T follicular helper cell (primary cell): ENCODE results near the gene OR5H6.
"Not testable (repeated sequence)": the region's sequence is repeated elsewhere in the genome, so short reads cannot be mapped to it uniquely, and the experiment has no call there.

Source experiments
- DNase-seq: peaks from one replicate; pipeline ENCODE4 v3.0.0-alpha.2; 2020; ENCODE audit warnings: low read depth
- total RNA-seq, 2 experiments: gene quantifications; one replicate each; lab custom pipeline; 2026; lab: John Stamatoyannopoulos, UW

OR5H6 gene
- 0 reads per million in 2 experiments for total RNA-seq

GRCh38 chr3:98263944-98264343 lies at the start of gene OR5H6:
TSS of gene OR5H6 (plus strand) at chr3:98264244. CDS start at chr3:98264333, 89 bp downstream.
- no peak for DNase-seq

DNA sequence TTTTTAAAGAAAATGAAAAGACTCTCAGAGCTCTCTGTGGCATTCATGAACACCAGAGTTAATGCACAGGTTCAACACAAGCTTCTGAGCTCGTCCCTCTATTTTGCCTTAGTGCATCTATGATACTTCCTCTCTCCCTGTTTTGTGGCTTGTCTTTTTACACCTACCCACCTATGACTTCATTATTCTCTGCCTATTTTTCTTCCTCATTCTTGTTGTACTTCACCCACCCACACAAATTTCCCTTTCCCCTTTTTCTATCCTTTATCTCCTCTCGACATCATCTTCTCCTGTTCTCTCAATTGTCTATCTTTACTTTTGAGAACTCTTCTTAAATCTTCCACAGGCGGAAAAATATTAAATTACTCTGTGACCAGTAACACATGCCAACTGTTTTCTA lies 49.0 kb upstream of the OR5H6 start:
- DNase-seq: no peak

GRCh38 chr3:98223907-98224672 lies 40.0 kb upstream of the OR5H6 start:
- DNase-seq: no peak

GRCh38 chr3:98232489-98232888 lies 31.6 kb upstream of the OR5H6 start:
- no peak for DNase-seq

DNA sequence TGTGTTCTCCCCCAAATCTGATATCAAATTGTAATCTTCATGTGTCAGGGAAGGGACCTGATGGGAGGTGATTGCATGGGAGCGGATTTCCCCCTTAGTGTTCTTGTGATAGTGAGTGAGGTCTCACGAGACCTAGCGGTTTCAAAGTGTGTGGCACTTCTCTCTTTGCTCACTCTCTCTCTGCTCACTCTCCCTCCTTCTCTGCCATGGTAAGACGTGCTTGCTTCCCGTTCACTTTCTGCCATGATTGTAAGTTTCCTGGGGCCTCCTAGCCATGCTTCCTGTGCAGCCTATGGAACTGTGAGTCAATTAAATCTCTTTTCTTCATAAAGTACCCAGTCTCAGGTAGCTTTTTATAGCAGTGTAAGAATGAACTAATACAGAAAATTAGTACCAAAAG lies 30.6 kb upstream of the OR5H6 start:
- no peak for DNase-seq

- DNase-seq: no peak
Observed at GRCh38 chr3:98240131-98240530, 23.9 kb upstream of the OR5H6 start.

DNA sequence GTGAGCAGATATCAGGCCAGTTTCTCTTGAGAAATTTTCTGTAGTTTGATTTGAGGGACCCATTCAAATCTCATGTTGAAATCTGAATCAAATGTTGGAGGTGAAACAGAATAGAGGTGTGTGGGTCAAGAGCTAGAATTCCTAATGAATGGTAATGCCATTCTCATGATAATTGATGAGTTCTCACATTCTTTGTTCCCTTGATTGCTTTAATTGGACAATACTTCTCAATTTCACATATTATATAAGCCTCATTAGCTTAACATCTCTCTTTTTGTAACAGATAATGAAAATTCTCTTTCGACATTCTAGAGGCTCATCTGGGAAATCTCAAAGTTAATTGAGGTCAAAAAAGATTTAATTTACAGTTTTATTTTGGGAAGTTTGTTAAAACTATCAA lies 21.9 kb upstream of the OR5H6 start:
- DNase-seq: no peak

DNA sequence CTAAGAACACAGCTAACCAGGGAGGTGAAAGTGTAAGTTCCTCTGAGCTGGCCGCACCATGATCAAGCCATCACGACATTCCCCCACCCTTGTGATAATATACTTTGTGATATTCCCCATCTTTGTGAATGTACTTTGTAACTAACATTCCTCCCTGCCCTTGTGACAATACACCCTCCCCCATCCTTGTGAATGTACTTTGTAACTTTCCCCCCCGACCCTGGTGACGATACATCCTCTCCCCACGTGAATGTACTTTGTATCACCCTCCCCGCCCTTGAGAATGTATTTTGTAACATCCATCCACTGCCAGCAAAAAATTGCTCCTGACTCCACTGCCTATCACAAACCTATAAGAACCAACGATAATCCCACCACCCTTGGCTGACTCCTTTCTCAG lies 20.2 kb upstream of the OR5H6 start:
- DNase-seq: no peak

- DNase-seq: no peak
Observed at GRCh38 chr3:98246142-98246541, 17.9 kb upstream of the OR5H6 start.

- DNase-seq: not testable (repeated sequence)
Observed at GRCh38 chr3:98256026-98256425, 8.0 kb upstream of the OR5H6 start.

GRCh38 chr3:98259707-98260106 lies 4.3 kb upstream of the OR5H6 start:
- no peak for DNase-seq

- DNase-seq: no peak
Observed at GRCh38 chr3:98262046-98262445, 2.0 kb upstream of the OR5H6 start.

DNA sequence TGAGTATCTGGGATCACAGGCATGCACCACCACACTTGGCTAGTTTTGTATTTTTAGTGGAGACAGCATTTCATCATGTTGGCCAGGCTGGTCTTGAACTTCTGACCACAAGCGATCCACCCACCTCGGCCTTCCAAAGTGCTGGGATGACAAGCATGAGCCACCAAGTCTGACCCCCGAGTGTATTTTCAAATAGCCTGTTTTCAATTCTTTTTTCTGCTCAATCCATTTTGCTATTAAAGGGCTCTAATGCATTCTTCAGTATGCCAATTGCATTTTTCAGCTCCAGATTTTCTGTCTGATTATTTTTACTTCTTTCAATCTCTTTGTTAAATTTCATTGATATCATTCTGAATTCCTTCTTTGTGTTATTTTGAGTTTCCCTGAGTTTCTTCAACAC lies 5.8 kb downstream of the OR5H6 start:
- DNase-seq: no peak

DNA sequence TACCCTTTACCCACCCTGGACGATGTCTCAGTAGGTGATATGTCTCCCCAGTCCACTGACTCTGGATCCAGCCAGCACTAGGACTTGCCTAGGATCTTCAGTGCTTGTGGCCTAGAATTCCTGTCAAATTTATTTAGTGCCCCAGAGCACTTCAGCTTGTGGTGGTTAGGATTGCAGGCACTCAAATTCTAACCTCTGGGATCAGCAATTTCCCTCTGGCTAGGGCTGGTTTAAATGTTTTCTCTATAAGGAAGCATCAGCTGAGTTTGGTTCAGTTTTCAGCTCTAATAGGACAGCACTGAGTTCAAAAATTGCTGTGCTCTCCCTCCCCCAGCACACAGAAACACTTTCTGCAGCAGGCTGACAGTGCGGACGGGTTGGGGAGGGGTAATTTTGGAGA lies 8.1 kb downstream of the OR5H6 start:
- no peak for DNase-seq

- DNase-seq: no peak
Observed at GRCh38 chr3:98274914-98275313, 10.9 kb downstream of the OR5H6 start.

DNA sequence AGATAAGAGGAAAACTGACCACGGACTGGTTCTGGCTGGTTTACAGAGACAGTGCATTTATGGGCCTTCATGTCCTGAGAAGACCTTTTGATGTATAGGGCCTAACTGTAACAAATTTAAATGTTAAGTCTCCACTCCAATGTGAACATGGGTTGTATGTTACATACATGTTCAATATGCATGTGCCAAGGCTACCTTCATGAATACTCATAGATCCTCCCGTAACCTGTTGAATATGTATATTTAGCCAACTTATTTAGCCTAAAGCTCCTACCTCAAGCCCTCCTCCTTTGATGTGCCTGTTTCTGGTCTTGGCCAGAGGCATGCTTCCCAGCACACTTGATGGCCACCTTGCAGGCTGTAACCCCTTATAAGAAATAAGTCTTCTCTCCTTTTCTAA lies 18.2 kb downstream of the OR5H6 start, which contains the start of gene OR5H2:
Gene OR5H2, plus strand, starts transcription at position 301 of the 400 bp plus-strand sequence. CDS start 398 bp downstream, outside the sequence.
- DNase-seq: no peak

- no peak for DNase-seq
Observed at GRCh38 chr3:98290916-98291315, 26.9 kb downstream of the OR5H6 start.

DNA sequence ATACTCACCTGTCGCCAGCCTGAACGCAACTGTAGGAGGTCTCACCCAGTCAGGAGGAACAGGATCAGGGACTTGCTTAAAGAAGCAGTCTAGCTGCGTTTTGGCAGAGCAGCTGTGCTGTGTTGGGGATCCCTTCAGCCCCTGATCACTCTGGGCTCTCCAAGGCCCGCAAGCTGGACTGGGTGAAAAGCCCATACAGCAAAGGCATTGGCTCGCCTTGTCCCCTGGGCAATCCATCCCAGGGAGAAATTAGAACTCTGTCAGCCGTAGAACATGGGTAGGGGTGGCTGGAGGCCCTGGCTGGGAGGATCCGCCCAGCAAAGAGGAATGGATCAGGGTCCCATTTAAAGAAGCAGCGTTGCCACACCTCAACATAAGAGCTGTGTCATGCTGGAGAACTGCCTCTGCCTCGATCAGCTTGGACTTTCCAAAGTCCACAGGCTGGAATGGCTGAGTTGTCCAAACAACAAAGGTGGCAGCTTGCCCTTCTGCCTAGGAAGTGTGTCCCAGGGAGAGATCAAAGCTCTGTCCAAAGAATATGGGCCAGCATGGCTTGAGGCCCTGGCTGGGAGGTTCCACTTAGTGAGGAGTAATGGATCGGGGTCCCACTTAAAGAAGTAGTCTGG lies 27.4 kb downstream of the OR5H6 start:
- DNase-seq: no peak
